Lower lobe of right lung (tissue), 2 donors: ENCODE measurements around the gene HSPG2. TPM values are rescaled to one million over a fixed set of nuclear protein-coding genes. Genes with fewer than 3 reads are reported as not detected.

ENCODE experiments used
- ATAC-seq, 2 donors: fragments of 200-7000 bp; cut with Tn5 transposase; one replicate each; pipeline ENCODE4 v1.9.1; 2020 to 2022; ENCODE audit warnings: mild to moderate bottlenecking in 2 of 2, moderate library complexity in 2 of 2
- DNase-seq: peaks from one replicate; pipeline ENCODE4 v3.0.0-alpha.2; 2020
- H3K27ac ChIP-seq: fragments of 200-600 bp; one replicate; pipeline ENCODE4 v1.8.0; 2022
- H3K27me3 ChIP-seq: fragments of 200-600 bp; one replicate; pipeline ENCODE4 v1.8.0; 2022; ENCODE audit warnings: low read depth
- H3K36me3 ChIP-seq: fragments of 200-600 bp; one replicate; pipeline ENCODE4 v1.8.0; 2022; ENCODE audit warnings: mild to moderate bottlenecking
- H3K4me1 ChIP-seq: fragments of 200-600 bp; one replicate; pipeline ENCODE4 v1.8.0; 2022
- H3K4me3 ChIP-seq: fragments of 200-600 bp; one replicate; pipeline ENCODE4 v1.8.0; 2022; ENCODE audit warnings: mild to moderate bottlenecking
- H3K9me3 ChIP-seq: fragments of 200-600 bp; one replicate; pipeline ENCODE4 v1.8.0; 2022
- CTCF ChIP-seq: fragments of 200-600 bp; IDR thresholded peaks from one replicate; pipeline ENCODE4 v1.8.0; 2022; ENCODE audit warnings: antibody characterized with exemption, mild to moderate bottlenecking
- intact Hi-C: fragments of 100-400 bp; cut with DNase I; formaldehyde crosslinking; loops from one replicate; pipeline ENCODE4 v1.11.0; 2022
- total RNA-seq: library from RNA; stranded (reverse); fragmentation: NEBNext Ultra II Directional; extraction: Animal tissue kit (Norgen Biotek cat#: 25700); gene quantifications from one replicate; pipeline ENCODE4 v1.2.1, GENCODE V29; 2021
- donor health status: DM: no; HTN: yes; CAD: no; lungs with severe emphysema.

HSPG2 gene
- total RNA-seq, 1 donor from 2014 or later: 216 TPM

- no peak for ATAC-seq
- peaks cover 38% of the 10 kb centered on the region for H3K4me1 ChIP-seq
These were observed 3.4 kb upstream of the HSPG2 start for GRCh38 chr1:21940492-21940891.

GRCh38 chr1:21939650-21940374 is 2.7 kb upstream of the HSPG2 start:
- intact Hi-C loops: no loop called here
- H3K36me3 ChIP-seq: no peaks in the 10 kb centered on the region

More at GRCh38 chr1:21940492-21940891, 3.4 kb upstream of the HSPG2 start:
- Histone ChIP-seq H3K27me3 (no peaks in the 10 kb centered on the region), H3K36me3 (no peaks in the 10 kb centered on the region), H3K9me3 (no peaks in the 10 kb centered on the region), H3K4me3 (no peak overlapping the region), H3K27ac (no peak overlapping the region)
- intact Hi-C loops: no loop called here
- no peak for DNase-seq
- TF ChIP-seq CTCF: no peak

GRCh38 chr1:21938732-21939538 is 1.8 kb upstream of the HSPG2 start:
- Histone ChIP-seq H3K4me3 (no peak overlapping the region), H3K4me1 (peaks cover 54% of the 10 kb centered on the region), H3K36me3 (no peaks in the 10 kb centered on the region), H3K9me3 (no peaks in the 10 kb centered on the region), H3K27me3 (no peaks in the 10 kb centered on the region), H3K27ac (peak overlapping the region; percentile 21)
- ATAC-seq (no peak), DNase-seq (no peak)
- intact Hi-C loops: no loop called here
- TF ChIP-seq CTCF: no peak

More at GRCh38 chr1:21939650-21940374, 2.7 kb upstream of the HSPG2 start:
- H3K27ac ChIP-seq: peak overlapping the region; percentile 21
- no peaks in the 10 kb centered on the region for H3K27me3 ChIP-seq
- peak; percentile 48 for TF ChIP-seq CTCF
- H3K4me3 ChIP-seq: no peak overlapping the region
- no peaks in the 10 kb centered on the region for H3K9me3 ChIP-seq
- ATAC-seq (peak; percentile 5 to 35), DNase-seq (peak; percentile 80)
- H3K4me1 ChIP-seq: peaks cover 45% of the 10 kb centered on the region

- no peaks in the 10 kb centered on the region for H3K36me3 ChIP-seq
- no peaks in the 10 kb centered on the region for H3K9me3 ChIP-seq
- peak overlapping the region; percentile 54 for H3K4me3 ChIP-seq
- H3K27ac ChIP-seq: peak overlapping the region; percentile 77
- ATAC-seq: peak; percentile 82 to 90
- no peak for TF ChIP-seq CTCF
- no peaks in the 10 kb centered on the region for H3K27me3 ChIP-seq
- intact Hi-C loops: no loop called here
- peak; percentile 85 for DNase-seq
- peaks cover 65% of the 10 kb centered on the region for H3K4me1 ChIP-seq
These were observed 437 bp upstream of the HSPG2 start for GRCh38 chr1:21937372-21938121.

- Histone ChIP-seq H3K4me3 (peak overlapping the region; percentile 70), H3K9me3 (no peaks in the 10 kb centered on the region), H3K36me3 (no peaks in the 10 kb centered on the region), H3K27me3 (no peaks in the 10 kb centered on the region), H3K4me1 (peaks cover 73% of the 10 kb centered on the region), H3K27ac (peak overlapping the region; percentile 86)
- intact Hi-C loops: no loop called here
- ATAC-seq (no peak), DNase-seq (peak; percentile 56)
- no peak for TF ChIP-seq CTCF
These were observed 611 bp downstream of the HSPG2 start for GRCh38 chr1:21936366-21937031.
